ENCODE data around the gene CEBPA.

- no peak for TF ChIP-seq YY1 (IDR thresholded peaks at IDR 0.05; ENCODE audit: insufficient read depth, insufficient read length)
- TF ChIP-seq ZNF274 (IDR thresholded peaks at IDR 0.05; ENCODE audit: low read depth, low read length): no peak
These were observed 42.8 kb downstream of the CEBPA start for GRCh38 chr19:33259539-33259938.

All from NT2/D1 (cell line).